Middle frontal gyrus (tissue), 1 donor: Measurements from ENCODE around the gene ASAP3.

ENCODE experiments used
- DNase-seq: peaks from one replicate; pipeline ENCODE4 v3.0.0-alpha.2; 2015; ENCODE audit warnings: low spot score; ENCODE audit errors: extremely low spot score

The ASAP3 gene

DNA sequence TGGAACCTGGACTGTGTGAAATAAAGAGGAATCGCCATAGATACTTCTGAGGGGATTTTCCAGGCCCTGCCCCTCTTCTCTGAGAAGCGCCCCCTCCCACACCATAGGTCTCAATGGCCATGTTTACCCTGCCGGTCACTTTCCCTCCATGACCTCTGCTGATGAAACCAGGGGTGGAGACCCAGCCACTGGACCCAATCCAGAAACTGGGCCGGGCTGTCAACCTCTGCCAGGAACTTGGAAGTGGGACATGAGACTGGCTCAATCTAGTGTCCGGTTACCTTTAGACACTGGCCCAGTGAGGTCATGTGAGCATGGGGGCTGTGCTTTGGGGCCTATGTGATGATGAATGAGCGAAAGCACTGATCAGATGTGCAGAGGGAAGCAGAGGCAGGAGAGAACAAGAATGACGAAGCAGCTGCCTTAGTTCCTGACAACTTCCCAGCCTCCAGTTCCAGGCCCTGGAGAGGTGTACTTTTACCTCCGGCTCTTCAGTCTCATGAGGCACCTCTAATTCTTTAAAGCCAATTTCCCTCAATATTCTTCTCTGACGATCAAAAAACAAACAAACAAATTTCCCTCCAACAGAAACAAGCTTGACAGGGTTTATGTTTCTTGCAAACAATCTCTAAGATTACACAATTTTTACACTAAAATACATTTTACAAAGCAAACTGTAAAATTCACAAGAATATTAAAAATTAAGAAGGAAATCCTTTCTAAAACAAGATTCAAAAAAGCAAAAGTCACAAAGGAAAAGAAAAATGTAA, 4.9 kb downstream of the ASAP3 start:
- DNase-seq: no peak

DNA sequence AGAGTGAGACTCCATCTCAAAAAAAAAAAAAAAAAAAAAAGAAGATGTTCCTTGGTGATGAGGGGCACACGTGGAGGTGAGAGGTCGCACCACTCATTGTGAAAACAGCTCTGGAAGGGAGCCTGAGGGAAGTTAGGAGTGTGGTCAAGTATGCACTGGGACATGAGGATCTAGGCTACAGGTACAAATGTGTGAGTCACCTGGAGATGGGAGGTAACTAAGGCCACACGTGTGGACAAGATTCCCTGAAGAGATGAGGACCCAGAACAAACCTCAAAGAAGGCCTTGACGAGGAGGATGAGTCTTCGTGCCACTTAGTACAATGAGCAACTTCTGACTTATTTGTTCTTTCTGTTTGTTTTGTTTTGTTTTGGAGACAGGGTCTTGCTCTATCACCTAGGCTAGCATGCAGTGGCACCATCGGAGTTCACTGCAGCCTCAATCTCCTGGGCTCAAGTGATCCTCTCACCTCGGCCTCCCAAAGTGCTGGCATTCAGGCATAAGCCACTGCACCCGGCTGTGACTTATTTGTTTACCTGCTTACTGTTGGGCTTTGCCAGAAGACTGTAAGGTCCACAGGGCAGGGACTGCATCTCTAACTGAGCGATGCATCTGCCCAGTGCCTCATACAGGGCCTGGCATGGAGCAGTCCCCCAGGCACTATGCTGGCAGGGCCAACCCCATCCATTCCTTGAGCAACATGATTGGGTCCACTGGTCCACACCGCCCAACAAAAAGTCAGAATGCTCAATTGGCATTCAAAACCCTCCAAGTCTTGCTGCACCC, 6.4 kb downstream of the ASAP3 start:
- no peak for DNase-seq

DNA sequence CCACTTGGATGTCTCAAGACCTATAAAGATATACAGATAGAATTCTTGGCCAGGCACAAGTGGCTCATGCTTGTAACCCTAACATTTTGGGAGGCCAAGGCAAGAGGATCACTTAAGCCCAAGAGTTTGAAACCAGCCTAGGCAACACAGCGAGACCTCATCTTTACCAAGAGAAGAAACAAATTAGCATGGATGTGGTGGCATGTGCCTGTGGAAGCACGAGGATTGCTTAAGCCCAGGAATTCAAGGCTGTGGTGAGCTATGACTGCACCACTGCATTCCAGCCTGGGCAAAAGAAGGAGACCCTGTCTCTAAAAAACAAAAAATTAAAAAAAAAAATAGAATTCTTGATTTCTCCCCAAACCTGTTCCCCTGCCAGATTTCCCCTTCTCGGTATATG, 8.3 kb downstream of the ASAP3 start:
- no peak for DNase-seq

DNA sequence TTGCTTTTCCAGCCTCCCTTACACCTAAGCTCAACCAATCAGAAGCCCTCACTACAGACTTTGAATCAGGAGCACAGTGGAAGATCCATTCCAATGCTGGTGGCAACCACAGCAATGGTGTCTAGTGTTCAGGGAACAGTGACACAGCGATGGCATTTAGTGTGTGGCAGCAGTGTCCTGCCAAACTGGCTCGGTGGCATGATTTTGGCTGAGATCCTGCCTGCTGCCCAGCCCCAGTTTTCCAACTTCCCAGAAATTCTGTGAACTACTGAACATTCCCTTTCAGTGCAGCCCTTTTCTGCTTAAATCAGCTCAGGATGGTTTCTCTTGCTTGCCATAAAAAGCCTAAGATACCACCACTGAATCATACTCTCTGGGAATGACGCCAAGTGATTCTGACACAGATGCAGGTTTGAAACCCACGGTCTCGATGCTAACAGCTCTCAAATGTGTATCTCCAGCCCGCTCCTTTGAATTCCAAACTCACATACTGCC, 8.8 kb downstream of the ASAP3 start:
- DNase-seq: peak; percentile 52

DNA sequence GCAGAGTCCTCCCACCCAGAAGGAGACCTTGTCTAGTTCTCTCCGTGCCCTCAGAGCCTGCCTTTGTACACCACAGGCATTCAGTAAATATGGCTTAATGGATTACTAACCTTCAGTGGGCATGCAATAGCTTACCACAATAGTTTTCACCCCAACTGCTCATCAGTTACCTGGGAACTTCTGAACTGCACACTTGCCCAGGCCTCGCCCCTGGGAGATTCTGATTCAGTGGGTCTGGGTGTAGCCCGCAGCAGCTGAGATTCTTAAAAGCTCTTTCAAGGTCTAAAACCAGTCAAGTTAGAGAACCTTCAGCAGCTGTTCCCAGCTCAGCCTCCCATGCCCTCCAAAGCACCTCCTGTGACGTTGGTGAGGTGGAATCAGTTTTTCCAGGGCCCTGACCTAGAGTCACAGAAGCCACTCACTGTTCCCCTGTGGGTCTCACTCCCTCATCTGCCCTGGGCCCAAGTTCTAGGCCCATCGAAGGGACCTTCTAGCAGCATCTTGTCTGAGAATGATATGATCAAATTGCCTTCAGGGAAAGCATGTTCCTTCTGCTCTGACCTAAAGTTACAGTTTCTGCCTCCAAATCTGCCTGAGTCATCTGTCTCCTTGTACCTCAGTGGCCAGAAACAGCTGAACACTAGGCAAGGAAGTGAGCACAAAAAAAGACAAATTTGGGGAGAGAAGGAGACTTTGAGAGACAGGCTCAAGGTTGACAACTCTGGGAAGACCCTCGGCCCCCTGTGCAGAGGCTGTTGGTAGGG, 10.8 kb downstream of the ASAP3 start:
- no peak for DNase-seq

DNA sequence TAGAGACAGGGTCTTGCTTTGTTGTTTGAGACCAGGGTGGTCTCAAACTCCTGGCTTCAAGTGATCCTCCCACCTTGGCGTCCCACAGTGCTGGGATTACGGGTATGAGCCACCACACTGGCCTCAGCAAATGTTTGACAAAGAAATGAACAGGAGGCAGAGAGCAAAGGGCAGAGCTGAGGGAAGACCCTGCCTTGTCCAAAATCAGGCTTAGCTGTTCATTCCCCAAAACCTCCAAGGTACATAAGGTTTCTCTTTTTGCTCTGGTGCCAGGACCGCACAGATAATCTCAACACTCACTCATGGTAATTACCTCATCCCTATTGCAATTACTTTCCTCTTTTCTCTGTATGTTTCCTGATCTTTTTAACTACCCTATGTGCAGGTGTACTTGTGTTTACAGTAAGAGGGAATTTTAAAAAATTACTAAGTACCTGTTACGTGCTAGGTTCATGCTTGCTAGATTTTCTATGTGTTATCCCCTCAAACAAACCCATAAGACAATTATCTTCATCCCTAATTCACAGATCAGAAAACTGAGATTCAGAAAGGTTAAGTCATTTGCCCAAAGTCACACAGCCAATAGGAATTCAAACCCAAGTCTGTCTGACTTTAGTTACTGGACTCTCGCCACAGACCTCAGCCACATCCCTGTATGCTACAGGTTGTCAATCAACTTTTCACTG, 11.5 kb downstream of the ASAP3 start:
- no peak for DNase-seq

DNA sequence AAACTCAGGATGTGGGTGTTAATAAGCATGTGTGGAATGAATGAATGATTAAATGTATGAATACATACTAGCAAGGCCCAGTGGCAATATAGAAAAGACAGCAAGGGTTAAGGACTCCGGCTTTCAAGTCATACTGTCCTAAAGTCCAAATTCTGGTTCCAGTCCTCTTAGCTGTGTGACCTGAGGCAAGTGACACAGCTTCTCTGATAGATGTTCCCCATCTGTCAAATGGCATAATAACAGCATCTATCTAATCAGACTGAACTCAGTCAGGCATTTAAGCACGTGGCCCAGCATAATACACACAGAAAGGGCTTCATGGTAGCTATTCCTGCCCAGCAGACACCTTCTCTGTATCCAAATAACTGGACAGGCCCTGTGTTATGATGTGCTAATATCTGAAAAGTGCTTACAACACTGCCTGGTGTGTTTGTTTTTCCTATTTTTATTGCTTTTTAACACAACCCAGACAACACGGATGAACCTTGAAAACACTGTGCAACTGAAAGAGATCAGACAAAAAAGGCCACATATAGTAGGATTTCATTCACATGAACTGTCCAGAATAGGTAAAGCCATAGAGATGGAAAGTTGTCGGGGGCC, 12.4 kb downstream of the ASAP3 start:
- no peak for DNase-seq

DNA sequence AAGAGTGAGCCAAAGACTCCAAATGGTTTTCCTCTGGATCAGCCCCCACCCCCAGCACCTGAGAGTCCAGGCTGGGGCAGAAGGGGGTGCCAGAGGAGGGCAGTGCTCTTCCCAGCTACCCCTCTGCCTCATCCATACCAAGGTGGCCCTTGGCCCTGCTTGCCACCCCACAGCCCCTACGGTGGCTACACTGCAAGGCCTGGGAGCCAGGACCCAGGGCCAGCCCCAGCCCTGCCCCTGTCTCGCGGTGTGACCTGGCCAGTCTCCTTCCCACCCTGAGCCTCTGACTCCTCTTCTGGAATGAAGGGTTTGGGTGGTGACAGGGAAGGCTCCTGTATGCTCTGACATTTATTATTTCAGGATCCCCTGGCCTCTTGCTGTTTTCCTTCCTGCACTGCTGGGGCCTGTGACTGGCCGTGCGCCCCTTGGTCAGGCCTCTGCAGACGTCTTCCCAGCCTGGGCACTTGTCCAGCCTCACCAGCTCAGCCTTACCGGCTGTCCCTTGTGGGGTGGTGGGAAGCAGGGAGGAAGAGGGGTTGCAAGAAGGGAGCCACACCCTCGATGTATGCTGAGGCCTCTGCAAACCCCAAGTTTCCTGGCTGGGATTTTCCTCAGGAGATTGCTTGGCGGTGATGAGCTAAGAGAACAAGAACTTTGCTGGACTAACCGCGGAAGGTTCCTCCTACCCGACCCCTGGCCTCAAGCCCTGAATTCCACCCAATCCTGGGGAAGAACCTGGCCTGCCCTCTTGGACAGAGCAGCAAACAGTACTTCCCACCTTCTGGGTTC, 13.5 kb downstream of the ASAP3 start:
- DNase-seq: no peak

DNA sequence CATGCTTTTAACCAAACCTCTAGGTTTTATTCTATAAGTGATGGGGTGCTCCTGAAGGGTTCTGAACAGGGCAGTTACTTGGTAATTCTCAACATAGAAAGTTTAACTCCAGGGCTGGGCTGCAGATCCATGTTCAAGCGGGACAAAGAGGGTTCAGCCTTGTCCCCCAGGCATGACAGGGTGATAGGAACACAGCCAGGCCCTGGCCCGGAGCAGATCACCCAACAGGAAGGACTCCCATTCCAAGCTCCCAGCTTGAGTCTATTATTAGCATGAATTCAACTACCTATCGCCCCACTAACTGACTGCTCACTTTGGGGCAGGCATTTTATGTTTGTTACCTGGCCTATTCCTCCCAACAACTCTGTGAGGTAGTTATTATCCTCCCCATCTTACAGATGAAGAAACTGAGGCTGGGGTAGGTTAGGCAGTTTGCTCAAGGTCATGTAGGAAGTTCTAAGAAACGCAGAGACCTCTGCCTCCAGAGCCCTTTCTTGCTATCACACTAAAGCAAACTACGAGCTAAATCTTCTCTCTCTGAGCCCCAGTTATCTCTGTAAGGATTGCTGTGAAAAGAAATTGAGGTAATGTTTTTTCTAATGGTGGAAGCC, 14.5 kb downstream of the ASAP3 start:
- no peak for DNase-seq

DNA sequence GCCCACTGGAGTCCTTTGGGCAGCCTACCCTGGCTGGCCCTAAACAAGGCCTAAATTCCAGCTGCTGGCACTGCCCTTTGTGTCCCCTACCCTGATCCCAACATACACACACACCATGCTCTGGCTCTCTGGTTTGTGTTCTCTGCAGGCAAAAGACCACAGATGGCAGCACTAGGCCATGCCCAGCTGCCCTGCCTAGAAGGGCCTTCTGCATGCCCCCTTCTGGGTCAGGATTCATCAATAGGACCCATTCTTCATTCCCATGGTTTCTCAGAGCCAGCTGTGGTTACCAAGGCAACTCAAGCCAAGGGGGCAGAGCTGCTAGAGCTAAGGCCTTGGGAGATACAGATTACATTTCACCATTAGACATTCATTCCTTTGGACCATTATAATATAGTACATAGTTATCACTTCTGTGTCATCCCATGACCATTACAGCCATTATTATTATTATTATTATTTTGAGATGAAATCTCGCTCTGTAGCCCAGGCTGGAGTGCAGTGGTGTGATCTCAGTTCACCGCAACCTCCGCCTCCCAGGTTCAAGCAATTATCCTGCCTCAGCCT, 17.5 kb downstream of the ASAP3 start:
- peak; percentile 50 for DNase-seq

DNA sequence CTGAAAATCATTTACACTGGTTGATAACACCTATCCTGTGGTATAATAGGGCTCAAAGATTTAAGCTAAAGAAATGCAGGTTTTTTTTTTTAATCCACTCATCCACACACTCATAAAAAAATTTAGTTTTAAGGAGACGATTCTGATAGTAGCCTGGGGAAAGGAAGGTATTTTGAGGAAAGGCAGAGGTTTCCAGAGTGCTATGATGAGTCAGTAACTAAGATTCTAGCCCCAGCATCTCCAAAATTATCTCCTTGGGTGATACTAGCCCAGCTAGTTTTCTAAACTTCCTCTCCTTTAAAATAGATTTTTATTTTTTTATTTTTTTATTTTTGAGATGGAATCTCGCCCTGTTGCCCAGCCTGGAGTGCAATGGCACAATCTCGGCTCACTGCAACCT, 20.7 kb downstream of the ASAP3 start:
- DNase-seq: no peak

DNA sequence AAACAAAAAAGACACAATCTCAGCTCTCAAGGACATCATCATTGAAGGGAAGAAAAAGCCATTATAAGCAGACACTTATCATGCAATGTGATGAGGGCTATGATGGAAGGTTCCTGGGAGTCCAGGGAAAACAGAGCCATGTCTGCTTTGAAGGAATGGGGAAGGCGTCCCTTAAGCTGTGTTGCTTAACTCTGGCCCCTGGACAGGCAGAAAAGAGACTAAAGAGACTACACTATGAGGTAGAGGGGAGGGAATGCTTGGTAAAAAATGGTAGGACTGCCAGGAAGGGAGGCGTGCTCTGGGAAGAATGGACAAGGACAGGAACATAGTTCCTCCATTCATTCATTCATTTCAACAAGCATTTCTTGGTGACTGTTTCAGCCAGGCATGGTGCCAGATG, 21.2 kb downstream of the ASAP3 start:
- DNase-seq: no peak

DNA sequence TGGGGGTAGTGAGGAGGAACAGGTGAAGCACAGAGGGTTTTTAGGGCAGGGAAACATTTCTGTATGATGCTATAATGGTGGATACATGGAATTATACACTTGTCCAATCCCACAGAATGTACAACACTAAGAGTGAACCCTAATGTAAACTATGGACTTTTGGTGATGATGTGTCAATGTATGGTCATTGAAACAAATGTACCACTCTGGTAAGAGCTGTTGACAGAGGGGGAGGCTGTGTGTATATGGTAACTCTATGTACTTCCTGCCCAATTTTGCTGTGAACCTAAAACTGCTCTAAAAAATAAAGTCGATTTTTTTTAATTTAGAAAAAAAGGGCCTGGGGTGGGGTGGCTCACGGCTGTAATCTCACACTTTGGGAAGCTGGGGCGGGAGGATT, 22.9 kb downstream of the ASAP3 start:
- no peak for DNase-seq

DNA sequence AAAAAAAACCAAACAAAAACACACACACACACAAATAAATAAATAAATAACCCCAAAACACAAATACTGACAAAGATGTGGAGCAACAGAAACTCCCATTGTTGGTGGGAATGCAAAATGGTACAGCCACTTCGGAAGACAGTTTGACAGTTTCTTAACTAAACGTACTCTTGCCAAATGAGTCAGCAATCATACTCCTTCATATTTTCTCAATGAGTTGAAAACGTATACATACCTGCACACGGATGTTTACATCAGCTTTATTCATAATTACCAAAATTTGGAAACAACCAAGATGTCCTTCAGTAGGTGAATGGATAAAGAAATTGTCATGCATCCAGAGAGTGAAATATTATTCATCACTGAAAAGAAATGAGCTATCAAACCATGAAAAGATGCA, 23.5 kb downstream of the ASAP3 start:
- DNase-seq: no peak

DNA sequence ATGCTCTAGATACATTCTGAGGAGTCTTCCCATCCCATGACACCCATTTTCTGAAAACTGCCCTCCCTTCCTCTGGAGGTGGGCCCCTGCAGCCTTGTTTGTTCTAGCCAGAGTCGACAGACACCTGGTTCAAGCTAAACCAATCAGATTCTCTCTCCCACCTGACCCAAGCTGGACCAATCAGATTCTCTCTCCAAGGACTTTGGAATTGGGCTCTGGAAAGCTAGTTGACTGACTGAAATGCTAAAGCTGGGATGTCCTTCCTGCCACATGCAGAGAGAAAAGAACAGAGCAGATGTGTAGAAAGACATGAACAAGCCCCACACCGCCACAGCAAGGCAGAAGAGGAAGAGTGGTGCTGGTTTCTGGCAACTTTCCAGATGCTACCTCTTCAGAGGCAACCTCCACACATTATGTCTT, 24.6 kb downstream of the ASAP3 start:
- DNase-seq: no peak

DNA sequence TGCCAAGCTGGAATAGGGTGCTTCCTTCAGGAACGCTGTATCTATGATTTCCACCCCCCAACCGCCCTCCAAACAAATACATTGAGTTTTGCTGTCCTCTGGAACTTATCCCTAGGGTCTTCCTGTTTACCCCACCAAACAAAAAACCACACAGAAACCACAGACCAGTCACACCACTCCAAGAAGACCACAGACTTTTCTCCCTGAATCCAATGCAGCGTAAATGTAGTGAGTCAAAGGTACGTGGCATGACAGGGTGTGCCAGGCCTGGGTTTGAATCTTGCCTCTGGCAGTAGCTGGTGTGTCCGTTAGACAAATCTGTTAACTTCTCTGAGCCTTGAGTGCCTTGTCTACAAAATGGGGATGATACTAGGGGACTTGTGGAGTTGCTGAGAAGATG, 27.8 kb downstream of the ASAP3 start:
- DNase-seq: no peak

DNA sequence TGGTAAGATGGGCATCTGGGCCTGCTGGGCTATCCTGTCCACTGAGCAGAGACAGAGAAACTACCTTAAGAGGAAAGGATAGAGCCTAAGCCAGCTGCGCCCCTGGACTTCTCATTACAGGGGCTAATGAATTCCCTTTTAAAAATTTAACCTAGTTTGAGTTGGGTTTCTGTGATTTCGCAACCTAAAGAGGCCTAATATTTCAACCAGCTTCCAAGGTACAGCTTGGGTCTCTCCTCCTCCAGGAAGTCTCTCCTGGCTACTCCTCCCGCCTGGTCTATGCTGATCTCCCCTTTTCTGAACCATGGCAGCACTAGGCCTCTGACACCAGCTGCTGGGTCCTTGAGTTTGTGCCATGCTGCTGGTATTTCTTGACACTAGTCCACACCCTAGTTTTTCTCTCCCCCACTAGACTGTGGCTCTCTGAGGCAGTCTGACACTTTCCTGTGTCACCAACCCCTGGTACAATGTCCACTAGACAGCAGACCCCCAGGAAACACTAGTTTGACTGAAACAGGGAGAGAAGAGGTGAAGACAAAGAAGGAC, 30.5 kb downstream of the ASAP3 start:
- DNase-seq: no peak

DNA sequence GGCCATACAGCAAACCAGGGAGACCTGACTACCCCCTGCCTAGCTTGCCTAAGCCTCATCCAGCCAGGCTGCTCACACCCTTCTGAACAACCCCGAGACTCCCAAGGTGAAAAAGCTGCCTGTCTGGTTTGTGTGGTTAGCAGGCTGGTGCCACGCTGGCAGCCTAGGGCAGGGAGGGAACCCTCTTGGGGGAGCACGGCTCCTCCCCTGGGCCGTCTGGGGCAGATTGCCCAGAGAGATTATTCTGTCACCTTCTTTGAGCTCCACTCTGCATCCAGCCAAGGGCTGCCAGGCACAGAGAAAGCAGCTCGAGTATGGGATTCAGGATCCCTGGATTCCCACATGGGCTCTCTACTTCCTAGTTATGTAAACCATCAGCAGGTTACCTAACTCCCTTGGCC, 32.0 kb downstream of the ASAP3 start:
- DNase-seq: no peak

DNA sequence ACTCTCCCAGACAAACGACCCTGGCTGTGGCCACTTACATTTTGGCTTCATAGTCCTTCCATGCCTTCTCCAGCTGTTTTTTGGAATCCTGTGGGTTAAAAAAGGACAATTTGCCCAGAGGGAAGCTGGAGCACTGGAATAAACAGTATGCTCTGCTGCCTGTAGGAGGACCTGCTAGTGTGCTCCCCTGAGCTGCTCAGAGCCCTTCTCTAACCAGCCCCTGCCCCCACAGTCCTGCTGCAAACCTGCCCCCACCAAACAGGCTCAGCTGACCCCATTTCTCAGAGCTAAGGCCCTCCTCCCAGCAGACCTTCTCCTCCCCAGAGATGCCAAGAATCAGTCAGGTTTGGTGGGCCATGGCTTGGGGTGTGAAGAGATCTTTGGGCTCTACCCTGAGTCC, 32.5 kb downstream of the ASAP3 start:
- DNase-seq: no peak
